PC-9 (cell line): ENCODE measurements around the gene GRK2. TPM values are rescaled to one million over a fixed set of nuclear protein-coding genes. Genes with fewer than 3 reads are reported as not detected.
"Not testable (repeated sequence)": the region's sequence is repeated elsewhere in the genome, so short reads cannot be mapped to it uniquely, and the experiment has no call there.

Experiments used
- BruUV-seq: library from RNA; stranded (reverse); fragments of 400-500 nt; replicated peaks from 2 replicates; lab custom pipeline; 2021; lab: Mats Ljungman, UMichigan
- CTCF ChIA-PET: fragments of 300-600 bp; sonication (Branson Sonifier 250); formaldehyde crosslinking; loops from one replicate; lab custom pipeline; 2022; ENCODE audit warnings: antibody characterized with exemption; lab: Charles Lee
- POLR2A ChIA-PET: fragments of 300-600 bp; sonication (Branson Sonifier 250); formaldehyde crosslinking; loops from one replicate; lab custom pipeline; 2022; ENCODE audit warnings: antibody characterized with exemption; ENCODE audit not compliant: unreplicated experiment; lab: Charles Lee
- DNase-seq, 2 experiments: peaks; one replicate each; pipeline versions ENCODE4 v3.0.0 to v3.0.0-alpha.2; 2015 to 2022; ENCODE audit warnings: mixed read lengths in 1 of 2
- H2AFZ ChIP-seq: fragments of 200-600 bp; sonication (generic); 2 replicates; pipeline ENCODE4 v1.8.1; 2017; ENCODE audit warnings: antibody characterized with exemption
- H3F3A ChIP-seq: fragments of 200-600 bp; sonication (generic); 2 replicates; pipeline ENCODE4 v1.8.1; 2017; ENCODE audit warnings: antibody characterized with exemption, mild to moderate bottlenecking, low read depth; ENCODE audit not compliant: insufficient read depth
- H3K27ac ChIP-seq: fragments of 200-600 bp; sonication (generic); 2 replicates; pipeline ENCODE4 v1.6.1; 2016; ENCODE audit warnings: mixed run types
- H3K27me3 ChIP-seq: fragments of 200-600 bp; sonication (generic); 2 replicates; pipeline ENCODE4 v1.6.1; 2016; ENCODE audit warnings: low read depth, mixed run types; ENCODE audit not compliant: insufficient read depth
- H3K36me3 ChIP-seq: fragments of 200-600 bp; sonication (generic); 2 replicates; pipeline ENCODE4 v1.6.1; 2016; ENCODE audit warnings: low read depth, mixed run types
- H3K4me1 ChIP-seq: fragments of 200-600 bp; sonication (generic); replicated peaks from 2 replicates; pipeline ENCODE4 v1.6.1; 2016; ENCODE audit warnings: mixed run types; ENCODE audit not compliant: insufficient read depth
- H3K4me2 ChIP-seq: fragments of 200-600 bp; sonication (generic); 2 replicates; pipeline ENCODE4 v1.6.1; 2017; ENCODE audit warnings: mixed run types
- H3K4me3 ChIP-seq: fragments of 200-600 bp; sonication (generic); 2 replicates; pipeline ENCODE4 v1.6.1; 2016; ENCODE audit warnings: mixed run types
- H3K79me2 ChIP-seq: fragments of 200-600 bp; sonication (generic); 2 replicates; pipeline ENCODE4 v1.6.1; 2017; ENCODE audit warnings: low read depth, mixed run types
- H3K9me2 ChIP-seq: fragments of 200-600 bp; sonication (generic); 2 replicates; pipeline ENCODE4 v1.8.1; 2017; ENCODE audit warnings: mild to moderate bottlenecking; ENCODE audit not compliant: insufficient read depth
- H3K9me3 ChIP-seq: fragments of 200-600 bp; sonication (generic); 2 replicates; pipeline ENCODE4 v1.8.1; 2016; ENCODE audit warnings: low read depth; ENCODE audit not compliant: insufficient read depth
- H4K20me1 ChIP-seq: fragments of 200-600 bp; sonication (generic); 2 replicates; pipeline ENCODE4 v1.8.1; 2017; ENCODE audit not compliant: insufficient read depth
- CTCF ChIP-seq: fragments of 200-600 bp; sonication (generic); conservative IDR thresholded peaks from 2 replicates; pipeline ENCODE4 v1.6.1; 2017; ENCODE audit warnings: mixed run types, antibody characterized with exemption, mild to moderate bottlenecking, moderate library complexity
- EZH2 ChIP-seq: fragments of 200-600 bp; sonication (generic); IDR thresholded peaks from 2 replicates; pipeline ENCODE4 v1.8.0; 2017; ENCODE audit warnings: antibody characterized with exemption, low read depth
- intact Hi-C: fragments of 100-400 bp; cut with micrococcal nuclease; formaldehyde crosslinking; loops from one replicate; pipeline ENCODE4 v1.10.0; 2022; ENCODE audit not compliant: unreplicated experiment
- total RNA-seq: library from RNA; stranded (reverse); gene quantifications from 2 replicates; pipeline ENCODE4 v1.2.3, GENCODE V29; 2021

GRK2 gene
- total RNA-seq, 1 experiment from 2014 or later = 76.7 TPM

GRCh38 chr11:67230886-67231285, 35.4 kb upstream of the GRK2 start:
- intact Hi-C loops = no loop called here
- Histone ChIP-seq H3K4me3 (no peak overlapping the region), H3K27ac (no peak overlapping the region), H3K9me2 (no peaks in the 10 kb centered on the region), H3K36me3 (peaks cover 45% of the 10 kb centered on the region), H2AFZ (no peak overlapping the region), H3F3A (peaks cover 34% of the 10 kb centered on the region; the same call in 1 of the 2 replicates), H4K20me1 (0 out of 2 replicates have a peak, but pooled peaks cover 3% of the 10 kb centered on the region), H3K4me1 (no peaks in the 10 kb centered on the region), H3K4me2 (no peak overlapping the region), H3K79me2 (peaks cover 7% of the 10 kb centered on the region; the same call in 1 of the 2 replicates), H3K9me3 (no peaks in the 10 kb centered on the region), H3K27me3 (no peaks in the 10 kb centered on the region)
- ChIA-PET CTCF (interaction anchor here (1.4 kb wide), 1 partner anchor 63 kb away, joined by 3 read pairs; no protein-coding TSS in a partner anchor), POLR2A (no interaction called here)
- BruUV-seq = no TSS peak
- DNase-seq = no peak
- TF ChIP-seq CTCF (no peak), EZH2 (no peak)

- intact Hi-C loops = no loop called here
- H2AFZ ChIP-seq = no peak overlapping the region
- H3K79me2 ChIP-seq = peaks cover 17% of the 10 kb centered on the region; the same call in 1 of the 2 replicates
- POLR2A ChIA-PET = no interaction called here
- no peaks in the 10 kb centered on the region for H3K9me2 ChIP-seq
- H3K4me3 ChIP-seq = no peak overlapping the region
- H4K20me1 ChIP-seq = 0 out of 2 replicates have a peak, but pooled peaks cover 3% of the 10 kb centered on the region
- H3K27me3 ChIP-seq = no peaks in the 10 kb centered on the region
- no peak for DNase-seq
- CTCF ChIA-PET = interaction anchor here (0.6 kb wide), 1 partner anchor 66 kb away, joined by 3 read pairs; no protein-coding TSS in a partner anchor
- no peaks in the 10 kb centered on the region for H3K9me3 ChIP-seq
- peaks cover 57% of the 10 kb centered on the region for H3F3A ChIP-seq
- no peak for TF ChIP-seq EZH2
- BruUV-seq = no TSS peak
- peaks cover 13% of the 10 kb centered on the region for H3K4me1 ChIP-seq
- no peak overlapping the region for H3K27ac ChIP-seq
- H3K4me2 ChIP-seq = no peak overlapping the region
- peaks cover 44% of the 10 kb centered on the region for H3K36me3 ChIP-seq
Observed at GRCh38 chr11:67233584-67234190, 32.6 kb upstream of the GRK2 start.

GRCh38 chr11:67234571-67234970, 31.7 kb upstream of the GRK2 start:
- H3K27ac ChIP-seq, H3K4me3 ChIP-seq, BruUV-seq, H3K4me2 ChIP-seq, DNase-seq, H3K9me2 ChIP-seq, H2AFZ ChIP-seq, H3K27me3 ChIP-seq, H3K9me3 ChIP-seq, H4K20me1 ChIP-seq, intact Hi-C loops, POLR2A ChIA-PET: not testable (repeated sequence)
- Histone ChIP-seq H3K79me2 (peaks cover 19% of the 10 kb centered on the region; the same call in 1 of the 2 replicates), H3F3A (peaks cover 59% of the 10 kb centered on the region), H3K4me1 (peaks cover 22% of the 10 kb centered on the region), H3K36me3 (peaks cover 35% of the 10 kb centered on the region)
- CTCF ChIA-PET = interaction anchor here (0.6 kb wide), 1 partner anchor 91 kb away, joined by 9 read pairs; no protein-coding TSS in a partner anchor

- H3K27ac ChIP-seq = no peak overlapping the region
- intact Hi-C loops = no loop called here
- no peak overlapping the region for H3K4me3 ChIP-seq
- H2AFZ ChIP-seq = no peak overlapping the region
- peaks cover 46% of the 10 kb centered on the region for H3K79me2 ChIP-seq
- POLR2A ChIA-PET = no interaction called here
- H3K9me3 ChIP-seq = no peaks in the 10 kb centered on the region
- H3F3A ChIP-seq = peaks cover 51% of the 10 kb centered on the region
- TF ChIP-seq CTCF = no peak
- CTCF ChIA-PET = no interaction called here
- H4K20me1 ChIP-seq = peaks cover 13% of the 10 kb centered on the region
- no peaks in the 10 kb centered on the region for H3K9me2 ChIP-seq
- DNase-seq = no peak
- H3K4me2 ChIP-seq = no peak overlapping the region
- no peaks in the 10 kb centered on the region for H3K27me3 ChIP-seq
- H3K36me3 ChIP-seq = peaks cover 15% of the 10 kb centered on the region
- no TSS peak for BruUV-seq
- H3K4me1 ChIP-seq = peaks cover 33% of the 10 kb centered on the region
Observed at GRCh38 chr11:67237574-67237973, 28.7 kb upstream of the GRK2 start.
